ENCODE data around the gene GNPNAT1.
"Not testable (repeated sequence)": the region's sequence is repeated elsewhere in the genome, so short reads cannot be mapped to it uniquely, and the experiment has no call there.

GNPNAT1 gene

DNA sequence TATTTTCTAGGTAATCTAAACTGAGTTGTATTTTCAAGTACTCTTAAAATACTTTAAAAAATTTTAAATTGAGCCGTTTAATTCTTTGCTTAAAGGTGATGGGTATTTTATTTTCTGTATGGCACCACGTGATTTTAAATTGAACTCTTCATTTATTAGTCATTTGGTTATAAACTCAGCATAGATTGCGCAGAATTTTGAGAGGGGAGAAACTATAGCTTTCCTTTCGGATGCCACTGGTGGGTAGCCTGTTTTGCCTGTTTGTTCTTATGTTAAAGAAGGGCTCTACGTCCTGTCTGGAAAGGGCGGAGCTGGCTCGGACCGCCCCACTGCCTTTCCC, 61.9 kb downstream of the GNPNAT1 start:
- no peak for DNase-seq (ENCODE audit: low spot score)

DNA sequence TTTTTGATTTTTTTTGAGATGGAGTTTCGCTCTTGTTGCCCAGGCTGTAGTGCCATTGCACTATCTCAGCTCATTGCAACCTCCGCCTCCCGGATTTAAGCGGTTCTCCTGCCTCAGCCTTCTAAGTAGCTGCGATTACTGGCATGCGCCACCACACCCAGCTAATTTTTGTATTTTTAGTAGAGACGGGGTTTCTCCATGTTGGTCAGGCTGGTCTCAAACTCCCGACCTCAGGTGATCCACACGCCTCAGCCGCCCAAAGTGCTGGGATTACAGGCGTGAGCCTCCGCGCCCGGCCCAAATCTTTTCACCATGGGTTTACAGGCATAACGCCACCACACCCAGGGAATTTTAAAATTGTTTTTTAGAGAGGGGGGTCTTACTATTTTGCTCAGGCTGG, 62.4 kb downstream of the GNPNAT1 start:
- not testable (repeated sequence) for DNase-seq (ENCODE audit: low spot score)

DNA sequence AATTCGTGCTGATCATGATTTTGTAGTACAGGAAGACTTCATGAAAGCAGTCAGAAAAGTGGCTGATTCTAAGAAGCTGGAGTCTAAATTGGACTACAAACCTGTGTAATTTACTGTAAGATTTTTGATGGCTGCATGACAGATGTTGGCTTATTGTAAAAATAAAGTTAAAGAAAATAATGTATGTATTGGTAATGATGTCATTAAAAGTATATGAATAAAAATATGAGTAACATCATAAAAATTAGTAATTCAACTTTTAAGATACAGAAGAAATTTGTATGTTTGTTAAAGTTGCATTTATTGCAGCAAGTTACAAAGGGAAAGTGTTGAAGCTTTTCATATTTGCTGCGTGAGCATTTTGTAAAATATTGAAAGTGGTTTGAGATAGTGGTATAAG, 63.9 kb downstream of the GNPNAT1 start:
- not testable (repeated sequence) for DNase-seq (ENCODE audit: low spot score)
